ENCODE measurements around the gene PTPN1. TPM values are rescaled to one million over a fixed set of nuclear protein-coding genes. Genes with fewer than 3 reads are reported as not detected.

PTPN1 gene
- total RNA-seq, 1 experiment from 2014 or later: 30.8 TPM

- no peak overlapping the region for H3K4ac ChIP-seq (ENCODE audit: low read depth, low read length)
- no peak overlapping the region for H2AFZ ChIP-seq (ENCODE audit: low read length)
- H2BK12ac ChIP-seq (ENCODE audit: insufficient read length, low read depth, low read length): no peak overlapping the region
- H3K56ac ChIP-seq (ENCODE audit: insufficient read length, low read depth, low read length): no peak overlapping the region
- no peaks in the 10 kb centered on the region for H3K27me3 ChIP-seq (ENCODE audit: insufficient read depth, low read length)
- H3K4me1 Mint-ChIP-seq: peaks cover 9 to 14% of the 10 kb centered on the region in 2 experiments
- H3K9me3 Mint-ChIP-seq: no peaks in the 10 kb centered on the region; a peak in 1 of 5 replicates
- no peak overlapping the region for H3K23ac ChIP-seq (ENCODE audit: insufficient read length, low read depth, low read length)
- H3K18ac ChIP-seq (ENCODE audit: insufficient read length, low read depth, low read length): no peak overlapping the region
- no peaks in the 10 kb centered on the region for H4K20me1 ChIP-seq (ENCODE audit: control insufficient read depth, insufficient read depth, insufficient read length)
- H3T11ph ChIP-seq (ENCODE audit: low read length): no peak overlapping the region
- H3K4me3 Mint-ChIP-seq: no peak overlapping the region
- H2BK120ac ChIP-seq (ENCODE audit: low read depth, low read length, poor library complexity, severe bottlenecking): no peak overlapping the region
- no peak overlapping the region for H3K14ac ChIP-seq (ENCODE audit: insufficient read depth, low read length)
- H3K9me3 ChIP-seq (ENCODE audit: control insufficient read depth, low read depth, low read length): no peaks in the 10 kb centered on the region
- H4K5ac ChIP-seq (ENCODE audit: insufficient read length, low read depth, low read length): no peak overlapping the region
- no peaks in the 10 kb centered on the region for H3K79me1 ChIP-seq (ENCODE audit: insufficient read depth, low read depth, low read length, poor library complexity, severe bottlenecking)
- no peaks in the 10 kb centered on the region for H3K23me2 ChIP-seq (ENCODE audit: insufficient read length, low read depth, low read length, poor library complexity, severe bottlenecking)
- no peak overlapping the region for H2AK5ac ChIP-seq (ENCODE audit: insufficient read length, low read length)
- DNase-seq: no peak
- no peak overlapping the region for H2BK5ac ChIP-seq (ENCODE audit: insufficient read length, low read length)
- H3K27ac Mint-ChIP-seq: peak overlapping the region in 2 of 3 experiments; percentile 25 to 77; a peak in 2 of 7 replicates
- H3K27me3 Mint-ChIP-seq (ENCODE audit: low read depth): no peaks in the 10 kb centered on the region
- H3K4me2 ChIP-seq (ENCODE audit: insufficient read depth, insufficient read length, low read length): no peak overlapping the region
- H2BK20ac ChIP-seq (ENCODE audit: low read depth, low read length, poor library complexity, severe bottlenecking): no peak overlapping the region
- no peak overlapping the region for H3K27ac ChIP-seq (ENCODE audit: insufficient read length, low read depth, low read length)
- no peaks in the 10 kb centered on the region for H3K4me1 ChIP-seq (ENCODE audit: insufficient read depth, low read length)
- H3K79me2 ChIP-seq (ENCODE audit: insufficient read depth, low read length): no peaks in the 10 kb centered on the region
- no peak for TF ChIP-seq CTCF (conservative IDR thresholded peaks at IDR 0.05)
- H3K36me3 Mint-ChIP-seq (ENCODE audit: insufficient read depth in 1 of 3, low read depth in 3 of 3): no peaks in the 10 kb centered on the region; a peak in 1 of 7 replicates
- no peak overlapping the region for H4K91ac ChIP-seq (ENCODE audit: insufficient read length, low read depth, low read length)
- H2BK15ac ChIP-seq (ENCODE audit: low read depth, low read length): no peak overlapping the region
- WGBS (ENCODE audit: extremely low coverage, insufficient read length, low lambda C conversion rate): no CpG with 5 or more reads among the region's 5 CpGs
- no peak overlapping the region for H3K9ac ChIP-seq (ENCODE audit: extremely low read depth, insufficient read length, low read length)
- H4K8ac ChIP-seq (replicated peaks; ENCODE audit: insufficient read length, low read depth, low read length): no peak overlapping the region
These were observed 31.4 kb downstream of the PTPN1 start for GRCh38 chr20:50541606-50542041.
